Calu3 (cell line): ENCODE measurements around the gene GPATCH4. TPM values are rescaled to one million over a fixed set of nuclear protein-coding genes. Genes with fewer than 3 reads are reported as not detected.
"Not testable (repeated sequence)": the region's sequence is repeated elsewhere in the genome, so short reads cannot be mapped to it uniquely, and the experiment has no call there.

ENCODE experiments used
- BruUV-seq: library from RNA; stranded (reverse); fragments of 400-500 nt; replicated peaks from 2 replicates; lab custom pipeline; 2021; lab: Mats Ljungman, UMichigan
- CTCF ChIA-PET: fragments of 300-600 bp; sonication (Branson Sonifier 250); formaldehyde crosslinking; loops from one replicate; lab custom pipeline; 2022; ENCODE audit warnings: antibody characterized with exemption; lab: Charles Lee
- DNase-seq: peaks from one replicate; pipeline ENCODE4 v3.0.0; 2022
- H3K27ac Mint-ChIP-seq: one replicate; pipeline ENCODE4 v1.8.0; 2022; ENCODE audit warnings: mixed read lengths; ENCODE audit not compliant: unreplicated experiment
- H3K27me3 Mint-ChIP-seq: one replicate; pipeline ENCODE4 v1.8.0; 2022; ENCODE audit warnings: mixed read lengths; ENCODE audit not compliant: unreplicated experiment
- H3K36me3 Mint-ChIP-seq: one replicate; pipeline ENCODE4 v1.8.0; 2022; ENCODE audit warnings: mild to moderate bottlenecking, moderate library complexity, mixed read lengths; ENCODE audit not compliant: insufficient read depth, unreplicated experiment
- H3K4me1 Mint-ChIP-seq: one replicate; pipeline ENCODE4 v1.8.0; 2022; ENCODE audit warnings: mild to moderate bottlenecking, low read depth, mixed read lengths; ENCODE audit not compliant: unreplicated experiment
- H3K4me3 Mint-ChIP-seq: one replicate; pipeline ENCODE4 v1.8.0; 2022; ENCODE audit warnings: mild to moderate bottlenecking, low read depth, moderate library complexity, mixed read lengths; ENCODE audit not compliant: unreplicated experiment
- H3K9me3 Mint-ChIP-seq: one replicate; pipeline ENCODE4 v1.8.0; 2022; ENCODE audit warnings: low read depth, mixed read lengths; ENCODE audit not compliant: unreplicated experiment
- CTCF ChIP-seq: fragments of 200-600 bp; IDR thresholded peaks from one replicate; pipeline ENCODE4 v1.8.0; 2022; ENCODE audit warnings: antibody characterized with exemption; ENCODE audit not compliant: unreplicated experiment
- intact Hi-C: fragments of 100-400 bp; cut with micrococcal nuclease; formaldehyde crosslinking; loops from one replicate; pipeline ENCODE4 v1.10.0; 2022; ENCODE audit not compliant: unreplicated experiment
- total RNA-seq: library from RNA; stranded (reverse); gene quantifications from 2 replicates; pipeline ENCODE4 v1.2.3, GENCODE V29; 2022

GPATCH4 gene
- total RNA-seq, 1 experiment from 2014 or later: 52.4 TPM

DNA sequence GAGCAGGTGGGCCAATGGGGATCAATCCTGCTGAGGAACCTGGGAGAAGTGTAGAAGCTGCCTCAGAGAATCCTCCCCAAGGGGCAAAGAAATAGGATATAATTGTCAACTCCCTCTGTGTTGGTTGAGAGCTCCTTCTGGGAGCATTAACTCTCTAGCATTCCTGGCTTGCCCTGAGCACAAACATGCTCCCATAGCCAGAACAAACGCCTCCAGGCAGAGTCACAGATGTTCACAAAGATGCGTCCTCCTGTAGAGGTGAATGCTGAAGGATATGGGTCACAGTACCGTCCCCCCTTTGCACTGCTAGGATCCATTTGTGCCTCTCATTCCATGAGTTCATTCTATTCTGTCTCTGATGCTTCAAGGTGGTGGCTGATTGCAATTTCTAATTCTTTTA is 31.1 kb upstream of the GPATCH4 start:
- H3K27me3 Mint-ChIP-seq: peaks cover 24% of the 10 kb centered on the region
- peaks cover 11% of the 10 kb centered on the region for H3K4me1 Mint-ChIP-seq
- H3K9me3 Mint-ChIP-seq: no peaks in the 10 kb centered on the region
- no peak overlapping the region for H3K4me3 Mint-ChIP-seq
- CTCF ChIA-PET: interaction anchor here (0.7 kb wide), 2 partner anchors 61 to 74 kb away, joined by 3 to 4 read pairs; no protein-coding TSS in a partner anchor
- no peak for TF ChIP-seq CTCF
- BruUV-seq: no TSS peak
- intact Hi-C loops: no loop called here
- H3K36me3 Mint-ChIP-seq: peaks cover 4% of the 10 kb centered on the region
- no peak for DNase-seq
- no peak overlapping the region for H3K27ac Mint-ChIP-seq

DNA sequence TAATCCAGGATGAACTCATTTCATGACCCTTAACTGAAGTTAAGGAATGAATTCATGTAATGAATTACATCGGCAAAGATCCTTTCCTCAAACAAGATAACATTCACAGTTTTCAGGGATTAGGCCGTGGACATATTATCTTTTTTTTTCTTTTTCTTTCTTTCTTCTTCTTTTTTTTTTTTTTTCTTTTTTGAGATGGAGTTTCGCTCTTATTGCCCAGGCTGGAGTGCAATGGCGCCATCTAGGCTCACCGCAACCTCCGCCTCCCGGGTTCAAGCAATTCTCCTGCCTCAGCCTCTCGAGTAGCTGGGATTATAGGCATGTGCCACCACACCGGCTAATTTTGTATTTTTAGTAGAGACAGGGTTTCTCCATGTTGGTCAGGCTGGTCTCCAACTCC is 29.9 kb upstream of the GPATCH4 start:
- H3K4me1 Mint-ChIP-seq, DNase-seq, intact Hi-C loops, H3K36me3 Mint-ChIP-seq, CTCF ChIA-PET, BruUV-seq, H3K9me3 Mint-ChIP-seq, H3K27ac Mint-ChIP-seq, H3K4me3 Mint-ChIP-seq: not testable (repeated sequence)
- peaks cover 28% of the 10 kb centered on the region for H3K27me3 Mint-ChIP-seq

DNA sequence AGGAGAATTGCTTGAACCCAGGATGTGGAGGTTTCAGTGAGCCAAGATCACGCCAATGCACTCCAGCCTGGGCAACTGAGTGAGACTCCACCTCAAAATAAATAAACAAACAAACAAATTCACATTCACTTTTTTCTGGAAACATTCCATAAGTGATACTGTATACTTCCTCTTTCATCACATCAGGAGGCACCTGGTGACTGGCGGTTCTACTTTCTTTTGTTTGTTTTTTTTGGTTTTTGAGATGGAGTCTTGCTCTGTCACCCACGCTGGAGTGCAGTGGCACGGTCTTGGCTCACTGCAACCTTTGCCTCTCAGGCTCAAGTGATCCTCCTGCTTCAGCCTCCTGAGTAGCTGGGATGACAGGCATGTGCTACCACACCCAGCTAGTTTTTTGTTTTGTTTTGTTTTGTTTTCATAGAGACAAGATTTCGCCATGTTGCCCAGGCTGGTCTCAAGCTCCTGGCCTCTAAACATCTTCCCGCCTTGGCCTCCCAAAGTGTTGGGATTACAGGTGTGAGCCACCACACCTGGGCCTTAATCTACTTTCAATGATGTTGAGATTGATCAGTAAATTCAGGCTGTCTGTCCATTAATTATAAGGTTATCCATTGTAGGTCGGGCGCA is 28.7 kb upstream of the GPATCH4 start:
- no peak overlapping the region for H3K27ac Mint-ChIP-seq
- H3K4me1 Mint-ChIP-seq: peaks cover 12% of the 10 kb centered on the region
- no peak for TF ChIP-seq CTCF
- no peak for DNase-seq
- peaks cover 40% of the 10 kb centered on the region for H3K27me3 Mint-ChIP-seq
- H3K4me3 Mint-ChIP-seq: no peak overlapping the region
- intact Hi-C loops: loop anchor here (10.0 kb wide), 1 partner anchor 265 kb away; the partner anchor contains the start of gene PEAR1
- CTCF ChIA-PET: interaction anchor here (0.6 kb wide), 1 partner anchor 47 kb away, joined by 4 read pairs; no protein-coding TSS in a partner anchor
- no peaks in the 10 kb centered on the region for H3K9me3 Mint-ChIP-seq
- BruUV-seq: no TSS peak
- H3K36me3 Mint-ChIP-seq: peaks cover 6% of the 10 kb centered on the region

GRCh38 chr1:156627313-156627880 is 26.1 kb upstream of the GPATCH4 start:
- H3K4me3 Mint-ChIP-seq: no peak overlapping the region
- BruUV-seq: no TSS peak
- DNase-seq: peak; percentile 77
- no peaks in the 10 kb centered on the region for H3K9me3 Mint-ChIP-seq
- intact Hi-C loops: loop anchor here (1.0 to 10.0 kb wide), 2 partner anchors 30 to 267 kb away; partner anchors contain the start of gene PEAR1
- H3K36me3 Mint-ChIP-seq: peaks cover 20% of the 10 kb centered on the region
- no peak overlapping the region for H3K27ac Mint-ChIP-seq
- CTCF ChIA-PET: interaction anchor here (0.5 to 2.3 kb wide), 17 partner anchors 10 to 300 kb away, joined by 3 to 17 read pairs (median 4); partner anchors contain the start of genes NES and TTC24
- H3K4me1 Mint-ChIP-seq: peaks cover 12% of the 10 kb centered on the region
- peaks cover 53% of the 10 kb centered on the region for H3K27me3 Mint-ChIP-seq
- TF ChIP-seq CTCF: peak; percentile 53
